GM12801 (cell line): Measurements from ENCODE around the gene PIN1.

Experiments
- CTCF ChIP-seq: IDR thresholded peaks from one replicate; pipeline ENCODE4 v1.5.1; 2011; ENCODE audit warnings: control low read depth; ENCODE audit not compliant: insufficient read length; ENCODE audit errors: extremely low read depth

PIN1 gene

GRCh38 chr19:9856609-9857008 lies 21.5 kb downstream of the PIN1 start:
- TF ChIP-seq CTCF = no peak

GRCh38 chr19:9857076-9857721 lies 22.1 kb downstream of the PIN1 start:
- no peak for TF ChIP-seq CTCF

- no peak for TF ChIP-seq CTCF
Observed at GRCh38 chr19:9857920-9858746, 23.0 kb downstream of the PIN1 start.

- TF ChIP-seq CTCF = no peak
Observed at GRCh38 chr19:9858766-9859165, 23.6 kb downstream of the PIN1 start.

GRCh38 chr19:9860407-9860806 lies 25.3 kb downstream of the PIN1 start:
- TF ChIP-seq CTCF = no peak

- no peak for TF ChIP-seq CTCF
Observed at GRCh38 chr19:9861503-9861902, 26.4 kb downstream of the PIN1 start.

- no peak for TF ChIP-seq CTCF
Observed at GRCh38 chr19:9862938-9863337, 27.8 kb downstream of the PIN1 start.
